GM18499 (cell line): ENCODE results near the gene LDLRAD4.

Experiments
- ATAC-seq: cut with Tn5 transposase; IDR thresholded peaks from one replicate; pipeline ENCODE4 v1.9.1; 2021; ENCODE audit warnings: moderate number of reproducible peaks; ENCODE audit not compliant: insufficient read depth, unreplicated experiment

Gene LDLRAD4

GRCh38 chr18:13364721-13365205 is 146.2 kb downstream of the LDLRAD4 start:
- no peak for ATAC-seq

GRCh38 chr18:13366131-13366530 is 147.6 kb downstream of the LDLRAD4 start:
- no peak for ATAC-seq

DNA sequence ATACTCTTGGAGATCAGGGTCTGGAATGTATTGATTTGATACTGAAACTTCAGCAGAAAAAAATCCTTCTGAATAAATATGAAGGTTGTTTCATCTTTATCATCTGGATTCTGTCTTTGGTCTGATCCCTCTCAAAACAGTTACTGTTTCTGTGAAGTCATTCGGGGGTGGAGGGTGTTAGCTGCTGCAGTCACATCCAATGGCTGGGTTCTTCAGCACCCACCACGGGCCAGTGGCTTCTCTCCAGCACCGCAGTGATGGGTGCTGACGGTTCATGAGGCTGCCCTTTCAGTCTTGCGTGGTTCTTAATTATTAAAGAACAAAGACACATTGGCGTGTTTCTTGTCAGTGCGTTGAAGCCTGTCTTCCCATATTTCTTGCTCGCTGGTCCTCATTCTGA is 148.0 kb downstream of the LDLRAD4 start:
- no peak for ATAC-seq

- ATAC-seq = no peak
Measured at GRCh38 chr18:13366962-13367892, 148.7 kb downstream of the LDLRAD4 start.

DNA sequence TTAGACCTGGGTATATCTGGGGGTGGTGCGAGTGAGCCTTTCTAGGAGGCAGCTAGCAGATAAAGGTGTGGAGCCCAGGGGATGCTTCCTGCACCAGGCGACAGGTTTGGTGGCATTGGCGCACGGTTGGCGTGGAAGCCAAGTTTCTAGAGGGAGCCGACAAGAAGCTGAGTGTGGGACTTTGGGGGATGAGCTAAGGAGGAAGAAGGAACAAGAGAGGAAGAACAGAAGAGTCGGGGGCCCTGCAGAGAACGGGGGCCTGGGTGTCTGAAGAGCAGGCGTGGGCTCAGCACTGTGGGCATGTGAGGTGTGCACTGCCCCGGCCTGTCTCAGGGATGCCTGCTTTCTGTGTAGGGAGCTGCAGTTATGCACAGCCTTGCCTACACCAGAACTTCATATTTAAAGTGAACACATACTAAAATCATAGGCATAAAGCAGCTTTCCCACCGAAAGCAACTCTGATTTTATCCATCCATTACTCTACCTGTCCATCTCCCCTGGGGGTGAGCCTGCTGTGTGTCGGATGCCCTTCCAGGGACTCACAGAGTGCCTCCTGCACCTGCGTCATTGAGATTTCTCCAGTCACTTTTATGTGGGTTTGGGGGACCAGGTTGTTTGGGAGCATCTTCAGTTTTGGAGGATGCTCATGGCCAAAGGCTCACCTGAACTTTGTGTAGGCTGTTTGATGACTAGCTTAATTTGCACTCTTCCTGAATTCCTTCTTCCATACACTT is 149.7 kb downstream of the LDLRAD4 start:
- no peak for ATAC-seq

GRCh38 chr18:13369353-13369752 is 150.8 kb downstream of the LDLRAD4 start:
- no peak for ATAC-seq

- no peak for ATAC-seq
Measured at GRCh38 chr18:13369756-13370510, 151.4 kb downstream of the LDLRAD4 start.

DNA sequence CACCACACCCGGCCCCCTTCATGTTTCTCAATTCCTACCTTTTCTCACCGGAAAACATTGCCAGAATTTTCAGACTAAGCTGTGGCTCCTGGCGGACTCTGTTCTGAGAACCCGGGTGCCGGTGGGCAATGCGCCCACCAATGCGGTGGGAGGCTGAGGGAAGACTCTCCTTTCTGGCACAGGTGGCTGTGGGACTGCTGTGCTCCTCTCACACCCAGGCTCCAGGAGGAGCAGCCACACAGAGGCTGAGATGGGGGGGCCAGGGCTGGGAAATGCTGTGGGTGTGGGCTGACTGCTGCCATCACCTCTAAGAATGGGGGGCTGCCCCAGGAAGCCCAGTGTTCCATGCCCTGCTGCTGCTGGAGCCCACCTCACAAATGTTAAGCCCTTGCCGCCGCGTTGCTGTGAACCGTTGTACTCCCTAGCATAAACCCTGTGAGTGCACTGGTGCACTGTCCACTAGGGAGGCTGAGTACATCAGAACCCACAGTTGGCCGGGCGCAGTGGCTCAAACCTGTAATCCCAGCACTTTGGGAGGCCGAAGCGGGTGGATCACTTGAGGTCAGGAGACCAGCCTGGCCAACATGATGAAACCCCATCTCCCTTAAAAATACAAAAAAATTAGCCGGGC is 152.6 kb downstream of the LDLRAD4 start:
- no peak for ATAC-seq

- no peak for ATAC-seq
Measured at GRCh38 chr18:13371689-13372418, 153.3 kb downstream of the LDLRAD4 start.

DNA sequence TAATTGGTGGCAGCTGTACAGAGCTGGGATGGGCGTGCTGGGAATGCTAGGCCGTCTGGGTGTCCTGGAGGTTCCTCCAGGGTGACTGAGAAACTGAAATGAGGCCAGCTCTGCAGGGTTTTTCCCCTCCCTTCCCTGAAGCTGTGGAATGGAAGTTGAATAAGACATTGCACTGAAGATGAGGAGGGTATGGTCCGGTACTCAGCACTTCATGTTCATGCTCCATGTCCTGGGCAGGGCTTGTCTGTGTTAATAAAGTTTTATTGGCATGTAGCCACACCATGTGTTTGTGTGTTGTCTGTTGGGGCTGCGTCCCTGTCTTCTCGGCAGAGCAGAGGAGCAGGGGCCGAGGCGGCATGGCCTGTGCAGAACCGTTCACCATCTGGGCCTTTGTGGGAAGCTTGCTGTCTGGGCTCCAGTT is 154.0 kb downstream of the LDLRAD4 start:
- ATAC-seq = no peak

- ATAC-seq = no peak
Measured at GRCh38 chr18:13374096-13374467, 155.5 kb downstream of the LDLRAD4 start.

DNA sequence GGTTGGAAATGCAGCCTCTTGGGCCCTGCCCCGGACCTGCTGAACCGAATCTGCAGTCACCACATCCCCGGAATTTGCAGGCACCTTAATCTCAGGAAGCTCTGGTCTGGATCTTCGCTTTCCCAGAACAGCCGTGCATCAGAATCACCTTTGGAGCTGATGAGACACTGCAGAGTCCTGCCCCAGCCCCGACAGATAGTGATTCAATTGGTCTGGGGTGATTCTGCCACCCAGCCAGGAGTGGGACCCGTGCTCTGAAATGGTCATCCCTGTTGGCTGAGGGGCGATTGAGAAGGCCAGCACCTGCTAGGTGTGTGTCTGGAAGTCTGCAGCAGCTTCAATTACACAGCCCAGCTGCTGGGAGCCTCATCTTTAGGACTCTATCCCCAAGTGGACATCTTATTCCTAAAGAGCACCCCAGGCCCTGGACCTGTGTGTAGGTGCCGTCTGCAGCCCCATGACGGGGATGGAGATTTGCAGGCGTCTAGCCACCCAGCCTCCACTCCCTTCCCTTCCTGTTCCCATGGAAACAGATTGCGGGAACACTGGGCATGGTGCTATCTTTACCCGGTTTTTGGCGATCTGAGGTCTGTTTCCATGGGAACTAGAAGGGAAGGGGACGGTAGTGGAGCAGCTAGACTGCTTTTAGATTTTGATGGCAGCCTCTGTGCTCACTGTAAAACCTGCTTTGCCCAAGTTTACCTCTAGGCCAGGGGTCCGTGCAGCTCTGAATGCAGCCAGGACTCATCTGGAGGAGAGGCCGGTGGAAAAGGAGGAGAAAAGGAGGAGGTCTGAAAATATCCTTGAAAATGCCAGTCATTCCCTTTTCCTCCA is 156.1 kb downstream of the LDLRAD4 start:
- no peak for ATAC-seq

DNA sequence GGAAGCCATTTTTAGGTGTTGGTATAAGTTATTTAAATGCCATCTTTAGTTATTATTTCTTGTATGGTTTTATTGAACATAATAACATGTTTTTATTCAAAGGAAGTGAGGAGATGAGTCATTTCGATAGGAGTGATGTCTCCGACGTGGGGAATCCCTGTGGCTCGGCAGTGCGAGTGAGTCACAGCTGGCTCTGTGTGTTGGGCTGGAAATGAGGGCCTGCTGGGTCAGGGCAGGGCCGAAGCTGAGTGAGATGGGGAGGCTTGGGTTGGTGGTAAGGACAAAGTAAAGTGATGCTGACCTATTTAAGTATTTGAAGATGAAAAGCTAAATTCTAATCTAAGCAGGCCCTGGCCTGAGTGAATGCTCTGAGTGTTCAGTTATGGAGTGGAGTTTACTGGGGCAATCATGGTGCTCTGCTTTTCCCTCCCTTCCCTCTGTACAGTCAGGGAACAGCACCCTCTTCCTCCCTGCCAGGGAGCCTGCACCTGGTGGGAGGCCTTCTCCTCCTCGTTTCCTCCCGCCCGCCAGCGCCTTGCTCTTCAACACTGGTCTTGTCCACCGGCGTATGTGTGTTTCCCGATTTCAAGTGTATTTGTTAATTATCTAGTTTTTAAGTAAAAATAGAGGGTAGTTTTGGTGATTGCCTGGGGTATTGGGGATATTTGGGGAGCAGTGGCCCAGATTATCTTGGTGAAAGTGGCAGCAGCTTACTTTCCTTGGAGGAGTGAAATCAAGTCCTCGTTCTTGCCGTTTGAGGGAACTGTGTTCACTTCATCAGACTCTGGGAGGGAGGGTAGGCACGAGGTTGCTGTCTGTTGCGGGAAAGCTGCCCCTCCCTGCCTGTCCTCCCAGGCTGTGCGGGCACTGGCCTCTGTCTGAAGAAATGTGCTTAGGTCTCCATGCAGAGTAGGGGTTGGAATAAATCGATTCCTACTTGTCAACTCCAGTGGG is 157.0 kb downstream of the LDLRAD4 start:
- ATAC-seq = peak; percentile 84

DNA sequence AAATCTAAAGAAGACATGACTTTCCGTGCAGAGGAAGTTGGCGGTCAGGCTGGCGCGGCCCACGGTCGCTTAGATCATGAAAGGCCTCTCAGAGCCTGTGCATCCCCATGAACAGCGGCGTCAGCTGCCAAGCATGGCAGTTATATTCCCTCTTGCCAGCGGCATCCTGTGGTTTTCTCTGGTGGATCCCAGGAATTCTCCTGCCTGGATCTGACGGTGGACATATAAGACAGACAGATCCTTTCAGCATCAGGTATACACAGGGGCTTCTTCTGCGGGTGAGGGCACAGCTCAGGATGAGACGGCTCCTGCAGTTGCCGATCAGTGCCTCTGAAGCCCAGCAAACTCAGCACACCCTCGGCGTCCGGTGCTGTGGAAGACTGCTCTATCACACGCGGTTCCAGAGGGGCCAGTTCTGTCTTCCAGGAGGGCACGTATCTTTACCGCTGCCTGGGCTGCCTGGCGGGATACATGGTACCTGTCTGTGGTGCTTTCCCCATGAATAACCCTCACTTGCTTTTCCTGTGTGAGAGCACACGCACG is 157.8 kb downstream of the LDLRAD4 start:
- no peak for ATAC-seq

- no peak for ATAC-seq
Measured at GRCh38 chr18:13376841-13377351, 158.3 kb downstream of the LDLRAD4 start.

DNA sequence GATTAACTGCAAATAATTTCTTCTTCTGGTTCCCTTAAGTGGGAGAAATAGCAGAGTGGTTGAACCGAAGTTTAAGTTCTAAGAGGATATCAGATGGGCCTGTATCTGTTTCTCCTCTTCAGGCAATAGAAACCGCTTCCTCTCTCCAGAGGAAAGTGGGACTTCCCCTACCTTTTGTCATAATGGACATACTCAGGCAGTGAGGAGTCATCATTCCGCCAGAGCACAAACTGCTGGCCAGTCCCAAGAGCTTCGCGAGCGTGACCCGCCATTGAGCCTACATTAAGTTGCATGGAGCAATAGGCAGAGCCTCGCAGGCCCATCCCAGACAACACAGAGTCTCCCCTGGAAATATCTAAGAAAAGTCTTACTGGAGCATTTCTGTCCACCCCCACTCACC is 158.9 kb downstream of the LDLRAD4 start:
- ATAC-seq = no peak

DNA sequence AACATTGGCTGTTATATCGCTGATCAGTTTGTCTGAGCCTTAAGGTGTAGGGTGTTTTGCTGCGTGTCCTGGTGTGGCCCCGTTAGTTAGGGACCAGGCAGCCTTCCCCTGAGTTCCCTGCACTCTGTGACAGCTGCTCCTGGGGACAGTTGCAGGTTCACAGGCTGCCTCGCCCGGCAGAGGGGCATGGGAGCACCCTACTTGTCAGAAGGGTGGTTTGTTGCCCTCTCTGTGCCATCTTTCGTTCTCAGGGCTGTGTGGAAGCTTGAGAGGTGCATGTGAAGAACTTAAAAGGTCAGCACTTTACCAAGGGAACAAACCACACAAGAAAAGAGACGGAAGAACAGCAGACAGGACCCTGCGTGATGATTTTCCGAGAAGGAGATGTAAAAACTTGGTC is 159.6 kb downstream of the LDLRAD4 start:
- no peak for ATAC-seq
